ENCODE results near the gene FAM83E. TPM values are rescaled to one million over a fixed set of nuclear protein-coding genes. Genes with fewer than 3 reads are reported as not detected.

FAM83E gene
- total RNA-seq, 1 donor from 2014 or later = 3.2 TPM

GRCh38 chr19:48646001-48646721 lies 31.3 kb upstream of the FAM83E start, which contains the start of gene CA11:
TSS of gene CA11 (minus strand) at chr19:48646187. CDS start at chr19:48645632, 555 bp downstream.
- H3K36me3 ChIP-seq = no peaks in the 10 kb centered on the region
- TF ChIP-seq POLR2AphosphoS5 (IDR thresholded peaks at IDR 0.05; ENCODE audit: insufficient read depth in 1 of 2, low read depth in 1 of 2) (peak; percentile 23 to 83), POLR2A (IDR thresholded peaks at IDR 0.05) (peak in 1 of 2 donors; percentile 39), CTCF (IDR thresholded peaks at IDR 0.05) (peak; percentile 77 to 86 (median 82))
- peak in 1 of 2 donors; percentile 94 for DNase-seq (ENCODE audit: extremely low spot score in 2 of 2)
- no peaks in the 10 kb centered on the region for H3K27me3 ChIP-seq
- peaks cover 16% of the 10 kb centered on the region for H3K4me1 ChIP-seq
- H3K9me3 ChIP-seq = no peaks in the 10 kb centered on the region
- intact Hi-C loops (cut with DNase I) = loop anchor here (5.0 kb wide), 2 partner anchors 61 to 136 kb away; no protein-coding TSS in a partner anchor
- H3K4me3 ChIP-seq = peak within 1 kb of the TSS; percentile 56 to 64
- H3K27ac ChIP-seq = peak within 1 kb of the TSS; percentile 96

GRCh38 chr19:48645620-48646000 lies 30.7 kb upstream of the FAM83E start:
- TF ChIP-seq POLR2A (IDR thresholded peaks at IDR 0.05) (no peak), POLR2AphosphoS5 (IDR thresholded peaks at IDR 0.05; ENCODE audit: insufficient read depth in 1 of 2, low read depth in 1 of 2) (no peak), CTCF (IDR thresholded peaks at IDR 0.05) (no peak)
- peak overlapping the region; percentile 56 to 64 for H3K4me3 ChIP-seq
- intact Hi-C loops (cut with DNase I) = loop anchor here (5.0 kb wide), 2 partner anchors 62 to 137 kb away; no protein-coding TSS in a partner anchor

GRCh38 chr19:48644839-48645619 lies 30.2 kb upstream of the FAM83E start:
- Histone ChIP-seq H3K4me3 (peak overlapping the region; percentile 56 to 64), H3K27ac (peak overlapping the region; percentile 96), H3K4me1 (peaks cover 16% of the 10 kb centered on the region), H3K36me3 (no peaks in the 10 kb centered on the region), H3K27me3 (no peaks in the 10 kb centered on the region), H3K9me3 (no peaks in the 10 kb centered on the region)
- no peak for DNase-seq (ENCODE audit: extremely low spot score in 2 of 2)
- TF ChIP-seq POLR2A (IDR thresholded peaks at IDR 0.05) (peak in 1 of 2 donors; percentile 8), CTCF (IDR thresholded peaks at IDR 0.05) (no peak), POLR2AphosphoS5 (IDR thresholded peaks at IDR 0.05; ENCODE audit: insufficient read depth in 1 of 2, low read depth in 1 of 2) (peak; percentile 57 to 92)
- intact Hi-C loops (cut with DNase I) = loop anchor here (5.0 kb wide), 2 partner anchors 62 to 137 kb away; no protein-coding TSS in a partner anchor

More at GRCh38 chr19:48645620-48646000, 30.7 kb upstream of the FAM83E start:
- no peaks in the 10 kb centered on the region for H3K9me3 ChIP-seq
- no peaks in the 10 kb centered on the region for H3K27me3 ChIP-seq
- H3K4me1 ChIP-seq = peaks cover 16% of the 10 kb centered on the region
- H3K27ac ChIP-seq = peak overlapping the region; percentile 96
- no peaks in the 10 kb centered on the region for H3K36me3 ChIP-seq
- no peak for DNase-seq (ENCODE audit: extremely low spot score in 2 of 2)

GRCh38 chr19:48644355-48644754 lies 29.5 kb upstream of the FAM83E start:
- TF ChIP-seq POLR2AphosphoS5 (IDR thresholded peaks at IDR 0.05; ENCODE audit: insufficient read depth in 1 of 2, low read depth in 1 of 2) (no peak), CTCF (IDR thresholded peaks at IDR 0.05) (no peak), POLR2A (IDR thresholded peaks at IDR 0.05) (no peak)
- Histone ChIP-seq H3K4me3 (peak overlapping the region; percentile 56 to 64), H3K4me1 (peaks cover 16% of the 10 kb centered on the region), H3K9me3 (no peaks in the 10 kb centered on the region), H3K36me3 (no peaks in the 10 kb centered on the region), H3K27me3 (no peaks in the 10 kb centered on the region), H3K27ac (peak overlapping the region; percentile 96)
- DNase-seq (ENCODE audit: extremely low spot score in 2 of 2) = no peak
- intact Hi-C loops (cut with DNase I) = no loop called here
